DOHH2 (cell line): ENCODE results near the gene SPDYC.
A peak's percentile ranks its signal among the peaks of the same experiment; 100 is the strongest.

Source experiments
- H3F3A ChIP-seq: fragments of 200-600 bp; sonication (generic), shearing (Covaris generic); 2 replicates; pipeline ENCODE4 v1.6.0; 2016; ENCODE audit warnings: antibody characterized with exemption, mild to moderate bottlenecking; ENCODE audit not compliant: control insufficient read depth, insufficient read depth
- H3K27ac ChIP-seq: fragments of 200-600 bp; sonication (generic); 2 replicates; pipeline ENCODE4 v1.5.1; 2014; ENCODE audit warnings: low read depth, mild to moderate bottlenecking, low read length, moderate library complexity
- H3K27me3 ChIP-seq: fragments of 200-600 bp; sonication (generic); 2 replicates; pipeline ENCODE4 v1.6.1; 2014; ENCODE audit warnings: mild to moderate bottlenecking, low read length, mixed read lengths; ENCODE audit not compliant: control insufficient read depth
- H3K36me3 ChIP-seq: fragments of 200-600 bp; sonication (generic); 2 replicates; pipeline ENCODE4 v1.6.1; 2014; ENCODE audit warnings: mild to moderate bottlenecking, low read length, moderate library complexity, mixed read lengths; ENCODE audit not compliant: control insufficient read depth
- H3K4me1 ChIP-seq: fragments of 200-600 bp; sonication (generic); 2 replicates; pipeline ENCODE4 v1.6.1; 2014; ENCODE audit warnings: mild to moderate bottlenecking, low read length, mixed read lengths; ENCODE audit not compliant: control insufficient read depth
- H3K4me2 ChIP-seq: fragments of 200-600 bp; sonication (generic); 2 replicates; pipeline ENCODE4 v1.6.0; 2014; ENCODE audit warnings: mild to moderate bottlenecking, low read length, moderate library complexity
- H3K4me3 ChIP-seq: fragments of 200-600 bp; sonication (generic); 2 replicates; pipeline ENCODE4 v1.5.1; 2014; ENCODE audit warnings: mild to moderate bottlenecking, low read length, mixed read lengths
- H3K79me2 ChIP-seq: fragments of 200-600 bp; sonication (generic); 2 replicates; pipeline ENCODE4 v1.6.1; 2014; ENCODE audit warnings: mild to moderate bottlenecking, low read length, mixed read lengths; ENCODE audit not compliant: control insufficient read depth
- H3K9me2 ChIP-seq: fragments of 200-600 bp; sonication (generic); replicated peaks from 2 replicates; pipeline ENCODE4 v1.6.1; 2014; ENCODE audit warnings: mild to moderate bottlenecking, low read length, mixed read lengths; ENCODE audit not compliant: control insufficient read depth
- H3K9me3 ChIP-seq: fragments of 200-600 bp; sonication (generic); 2 replicates; pipeline ENCODE4 v1.6.1; 2014; ENCODE audit warnings: antibody characterized with exemption, low read length, mixed read lengths; ENCODE audit not compliant: control insufficient read depth, insufficient read depth
- H4K20me1 ChIP-seq: fragments of 200-600 bp; sonication (generic); 2 replicates; pipeline ENCODE4 v1.6.0; 2014; ENCODE audit warnings: low read depth, mild to moderate bottlenecking, antibody characterized with exemption, low read length, moderate library complexity; ENCODE audit not compliant: control insufficient read depth, insufficient read depth
- EZH2phosphoT487 ChIP-seq: fragments of 200-600 bp; sonication (generic); IDR thresholded peaks from 2 replicates; pipeline ENCODE4 v1.6.1; 2017; ENCODE audit warnings: borderline replicate concordance, mild to moderate bottlenecking, antibody characterized with exemption, low read length, moderate library complexity, mixed read lengths
- TF ChIP-seq, protein P1 (sequence below): fragments of 200-600 bp; sonication (generic); IDR thresholded peaks from one replicate; pipeline ENCODE4 v1.5.1; 2014; ENCODE audit warnings: antibody characterized with exemption, mild to moderate bottlenecking, low read depth, low read length; ENCODE audit not compliant: poor library complexity, severe bottlenecking

The SPDYC gene

DNA sequence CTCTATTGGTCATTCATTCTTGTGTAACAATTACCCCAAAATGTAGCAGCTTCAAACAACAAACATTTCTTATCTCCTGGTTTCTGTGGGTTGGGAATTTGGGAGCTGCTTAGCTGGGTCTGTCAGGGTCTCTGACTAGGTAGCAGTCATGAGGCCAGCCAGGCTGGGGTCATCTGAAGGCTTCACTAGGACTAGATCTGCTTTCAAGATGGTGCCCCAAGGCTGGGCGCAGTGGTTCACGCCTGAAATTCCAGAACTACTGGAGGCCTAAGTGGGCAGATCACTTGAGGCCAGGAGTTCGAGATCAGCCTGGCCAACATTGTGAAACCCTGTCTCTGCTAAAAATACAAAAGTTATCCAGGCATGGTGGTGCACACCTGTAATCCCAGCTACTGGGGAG is 13.1 kb upstream of the SPDYC start:
- Histone ChIP-seq H3K4me2 (no peak overlapping the region), H3K79me2 (no peaks in the 10 kb centered on the region), H3K9me3 (no peaks in the 10 kb centered on the region), H3K4me3 (no peak overlapping the region), H3K27me3 (no peaks in the 10 kb centered on the region), H3F3A (peaks cover 30% of the 10 kb centered on the region), H3K27ac (no peak overlapping the region), H3K9me2 (no peaks in the 10 kb centered on the region), H3K4me1 (peaks cover 73% of the 10 kb centered on the region), H4K20me1 (no peaks in the 10 kb centered on the region), H3K36me3 (no peaks in the 10 kb centered on the region)
- TF ChIP-seq, protein P1, sequence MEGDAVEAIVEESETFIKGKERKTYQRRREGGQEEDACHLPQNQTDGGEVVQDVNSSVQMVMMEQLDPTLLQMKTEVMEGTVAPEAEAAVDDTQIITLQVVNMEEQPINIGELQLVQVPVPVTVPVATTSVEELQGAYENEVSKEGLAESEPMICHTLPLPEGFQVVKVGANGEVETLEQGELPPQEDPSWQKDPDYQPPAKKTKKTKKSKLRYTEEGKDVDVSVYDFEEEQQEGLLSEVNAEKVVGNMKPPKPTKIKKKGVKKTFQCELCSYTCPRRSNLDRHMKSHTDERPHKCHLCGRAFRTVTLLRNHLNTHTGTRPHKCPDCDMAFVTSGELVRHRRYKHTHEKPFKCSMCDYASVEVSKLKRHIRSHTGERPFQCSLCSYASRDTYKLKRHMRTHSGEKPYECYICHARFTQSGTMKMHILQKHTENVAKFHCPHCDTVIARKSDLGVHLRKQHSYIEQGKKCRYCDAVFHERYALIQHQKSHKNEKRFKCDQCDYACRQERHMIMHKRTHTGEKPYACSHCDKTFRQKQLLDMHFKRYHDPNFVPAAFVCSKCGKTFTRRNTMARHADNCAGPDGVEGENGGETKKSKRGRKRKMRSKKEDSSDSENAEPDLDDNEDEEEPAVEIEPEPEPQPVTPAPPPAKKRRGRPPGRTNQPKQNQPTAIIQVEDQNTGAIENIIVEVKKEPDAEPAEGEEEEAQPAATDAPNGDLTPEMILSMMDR: no peak
- TF ChIP-seq EZH2phosphoT487: no peak

DNA sequence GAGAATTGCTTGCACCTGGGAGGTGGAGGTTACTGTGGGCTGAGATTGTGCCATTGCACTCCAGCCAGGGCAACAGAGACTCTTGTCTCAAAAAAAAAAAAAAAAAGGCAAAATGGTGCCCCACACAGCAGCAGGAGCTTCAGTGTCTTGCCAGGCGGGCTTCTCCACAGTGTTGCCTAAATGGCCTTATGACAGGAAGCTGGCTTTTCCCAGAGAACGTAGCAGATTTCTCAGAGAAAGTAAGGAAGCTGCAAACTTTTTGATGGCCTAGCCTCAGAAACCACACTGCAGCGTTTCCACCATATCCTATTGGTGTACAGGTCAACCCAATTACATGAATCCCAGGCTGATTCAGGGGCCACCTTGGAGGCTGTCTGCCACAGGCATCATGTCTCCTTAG is 12.7 kb upstream of the SPDYC start:
- Histone ChIP-seq H4K20me1 (no peaks in the 10 kb centered on the region), H3K36me3 (no peaks in the 10 kb centered on the region), H3K9me2 (no peaks in the 10 kb centered on the region), H3K27ac (no peak overlapping the region), H3K9me3 (no peaks in the 10 kb centered on the region), H3K4me2 (no peak overlapping the region), H3F3A (peaks cover 26% of the 10 kb centered on the region), H3K79me2 (no peaks in the 10 kb centered on the region), H3K27me3 (no peaks in the 10 kb centered on the region), H3K4me3 (no peak overlapping the region), H3K4me1 (peaks cover 68% of the 10 kb centered on the region)
- TF ChIP-seq, protein P1: no peak
- TF ChIP-seq EZH2phosphoT487: no peak

DNA sequence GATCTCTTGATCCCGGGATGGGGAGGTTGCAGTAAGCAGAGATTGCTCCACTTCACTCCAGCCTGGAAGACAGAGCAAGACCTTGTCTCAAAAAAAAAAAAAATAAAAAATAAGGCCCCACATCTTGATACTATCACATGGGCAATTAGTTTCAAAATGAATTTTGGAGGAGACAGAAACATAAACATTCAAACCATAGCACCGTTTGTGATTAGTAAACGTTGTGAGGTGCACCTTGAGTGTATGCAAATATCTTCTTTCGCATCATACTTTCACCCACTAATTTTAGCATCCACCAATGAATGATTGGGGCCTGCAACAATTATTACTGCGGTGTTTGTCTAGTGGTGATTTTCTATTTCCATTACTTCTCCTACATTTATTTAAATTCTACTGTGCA is 11.0 kb upstream of the SPDYC start:
- Histone ChIP-seq H3K36me3 (no peaks in the 10 kb centered on the region), H3K79me2 (no peaks in the 10 kb centered on the region), H3K9me2 (no peaks in the 10 kb centered on the region), H3K4me1 (peaks cover 54% of the 10 kb centered on the region), H3K27ac (peak overlapping the region; percentile 87), H3K4me3 (peak overlapping the region; percentile 55), H3K27me3 (no peaks in the 10 kb centered on the region), H3F3A (peaks cover 17% of the 10 kb centered on the region), H4K20me1 (no peaks in the 10 kb centered on the region), H3K4me2 (peak overlapping the region; percentile 64), H3K9me3 (no peaks in the 10 kb centered on the region)
- TF ChIP-seq, protein P1: no peak
- TF ChIP-seq EZH2phosphoT487: no peak

DNA sequence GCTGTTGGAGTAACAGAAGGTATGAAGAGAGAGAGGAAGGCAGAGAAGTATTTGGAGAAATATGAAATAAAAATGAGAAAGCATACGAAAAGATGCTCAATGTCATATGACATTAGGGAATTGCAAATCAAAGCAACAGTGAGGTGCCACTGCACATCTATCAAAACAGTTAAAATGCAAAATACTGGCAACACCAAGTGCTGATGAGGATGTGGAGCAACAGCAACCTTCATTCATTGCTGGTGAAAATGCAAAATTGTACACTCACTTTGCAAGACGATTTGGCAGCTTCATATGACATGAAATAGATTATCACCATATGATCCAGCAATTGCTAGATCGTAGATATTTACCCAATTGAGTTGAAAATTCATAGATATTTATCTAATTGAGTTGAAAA is 9.4 kb upstream of the SPDYC start:
- no peaks in the 10 kb centered on the region for H4K20me1 ChIP-seq

More for the DNA sequence above, 9.4 kb upstream of the SPDYC start:
- no peaks in the 10 kb centered on the region for H3K79me2 ChIP-seq
- no peaks in the 10 kb centered on the region for H3K9me3 ChIP-seq
- no peak for TF ChIP-seq EZH2phosphoT487
- TF ChIP-seq, protein P1: no peak
- H3K9me2 ChIP-seq: no peaks in the 10 kb centered on the region
- H3K4me3 ChIP-seq: no peak overlapping the region
- peaks cover 54% of the 10 kb centered on the region for H3K4me1 ChIP-seq
- peak overlapping the region; percentile 87 for H3K27ac ChIP-seq
- no peaks in the 10 kb centered on the region for H3K36me3 ChIP-seq
- H3K4me2 ChIP-seq: peak overlapping the region; percentile 64
- no peaks in the 10 kb centered on the region for H3K27me3 ChIP-seq
- H3F3A ChIP-seq: peaks cover 17% of the 10 kb centered on the region
